Measurements from ENCODE around the gene LYRM1. TPM values are rescaled to one million over a fixed set of nuclear protein-coding genes. Genes with fewer than 3 reads are reported as not detected.
A peak's percentile ranks its signal among the peaks of the same experiment; 100 is the strongest.

The LYRM1 gene
- total RNA-seq, 1 donor from 2014 or later: 45.4 TPM

GRCh38 chr16:20903116-20903898, 2.7 kb downstream of the LYRM1 start:
- H3K27me3 ChIP-seq (ENCODE audit: low read depth): no peaks in the 10 kb centered on the region
- H3K4me1 ChIP-seq: peaks cover 93% of the 10 kb centered on the region
- intact Hi-C loops (cut with micrococcal nuclease): loop anchor here (5.0 kb wide), 1 partner anchor 41 kb away; no protein-coding TSS in a partner anchor
- peak overlapping the region; percentile 19 for H3K4me3 ChIP-seq
- no peak for DNase-seq
- H3K36me3 ChIP-seq: no peaks in the 10 kb centered on the region
- no peaks in the 10 kb centered on the region for H3K9me3 ChIP-seq (replicated peaks)
- peak overlapping the region; percentile 99 for H3K27ac ChIP-seq (replicated peaks)
- no peak for TF ChIP-seq CTCF (IDR thresholded peaks at IDR 0.05; ENCODE audit: borderline replicate concordance)

- peak overlapping the region; percentile 19 for H3K4me3 ChIP-seq
Observed at GRCh38 chr16:20903899-20904506, 3.4 kb downstream of the LYRM1 start.

DNA sequence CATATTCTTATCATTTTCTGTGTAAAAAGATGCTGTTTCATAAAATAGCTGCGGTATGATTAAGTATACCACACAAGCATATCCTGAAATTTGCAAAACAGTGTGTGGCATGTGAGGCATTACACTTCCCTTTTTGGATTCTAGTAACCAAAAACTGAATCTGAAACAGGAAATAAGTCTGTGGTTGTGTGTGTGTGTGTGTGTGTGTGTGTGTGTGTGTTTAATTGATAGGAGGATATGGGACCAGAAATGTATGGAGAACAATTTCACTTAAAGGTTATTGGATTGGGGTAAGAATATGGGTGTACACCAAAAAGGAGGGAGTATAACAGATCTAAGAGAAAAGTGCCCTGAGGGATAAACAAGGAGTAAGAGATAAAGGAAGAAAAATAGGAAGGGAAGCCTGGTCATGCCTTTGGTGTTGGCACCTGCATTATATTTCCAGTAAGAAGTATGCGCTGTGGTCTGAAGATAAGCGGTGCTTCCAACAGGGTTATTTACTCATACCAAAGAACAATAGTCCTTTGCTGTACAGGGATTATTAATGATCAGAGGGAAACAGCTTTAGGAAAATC, 4.0 kb downstream of the LYRM1 start:
- no peaks in the 10 kb centered on the region for H3K9me3 ChIP-seq (replicated peaks)
- H3K27me3 ChIP-seq (ENCODE audit: low read depth): no peaks in the 10 kb centered on the region
- TF ChIP-seq CTCF (IDR thresholded peaks at IDR 0.05; ENCODE audit: borderline replicate concordance): no peak
- intact Hi-C loops (cut with micrococcal nuclease): loop anchor here (5.0 kb wide), 1 partner anchor 42 kb away; no protein-coding TSS in a partner anchor
- H3K4me3 ChIP-seq: peak overlapping the region; percentile 19
- H3K36me3 ChIP-seq: no peaks in the 10 kb centered on the region
- peaks cover 80% of the 10 kb centered on the region for H3K4me1 ChIP-seq
- DNase-seq: no peak
- H3K27ac ChIP-seq (replicated peaks): peak overlapping the region; percentile 99

More at GRCh38 chr16:20903899-20904506, 3.4 kb downstream of the LYRM1 start:
- H3K9me3 ChIP-seq (replicated peaks): no peaks in the 10 kb centered on the region
- no peak for TF ChIP-seq CTCF (IDR thresholded peaks at IDR 0.05; ENCODE audit: borderline replicate concordance)
- no peak for DNase-seq
- H3K27me3 ChIP-seq (ENCODE audit: low read depth): no peaks in the 10 kb centered on the region
- no peaks in the 10 kb centered on the region for H3K36me3 ChIP-seq
- intact Hi-C loops (cut with micrococcal nuclease): loop anchor here (5.0 kb wide), 1 partner anchor 42 kb away; no protein-coding TSS in a partner anchor
- H3K4me1 ChIP-seq: peaks cover 86% of the 10 kb centered on the region
- H3K27ac ChIP-seq (replicated peaks): peak overlapping the region; percentile 99

GRCh38 chr16:20905576-20905975, 5.0 kb downstream of the LYRM1 start:
- Histone ChIP-seq H3K4me1 (peaks cover 81% of the 10 kb centered on the region), H3K27ac (replicated peaks) (peak overlapping the region; percentile 99), H3K27me3 (ENCODE audit: low read depth) (no peaks in the 10 kb centered on the region), H3K36me3 (no peaks in the 10 kb centered on the region), H3K4me3 (no peak overlapping the region), H3K9me3 (replicated peaks) (no peaks in the 10 kb centered on the region)
- DNase-seq: no peak
- intact Hi-C loops (cut with micrococcal nuclease): no loop called here
- no peak for TF ChIP-seq CTCF (IDR thresholded peaks at IDR 0.05; ENCODE audit: borderline replicate concordance)

DNA sequence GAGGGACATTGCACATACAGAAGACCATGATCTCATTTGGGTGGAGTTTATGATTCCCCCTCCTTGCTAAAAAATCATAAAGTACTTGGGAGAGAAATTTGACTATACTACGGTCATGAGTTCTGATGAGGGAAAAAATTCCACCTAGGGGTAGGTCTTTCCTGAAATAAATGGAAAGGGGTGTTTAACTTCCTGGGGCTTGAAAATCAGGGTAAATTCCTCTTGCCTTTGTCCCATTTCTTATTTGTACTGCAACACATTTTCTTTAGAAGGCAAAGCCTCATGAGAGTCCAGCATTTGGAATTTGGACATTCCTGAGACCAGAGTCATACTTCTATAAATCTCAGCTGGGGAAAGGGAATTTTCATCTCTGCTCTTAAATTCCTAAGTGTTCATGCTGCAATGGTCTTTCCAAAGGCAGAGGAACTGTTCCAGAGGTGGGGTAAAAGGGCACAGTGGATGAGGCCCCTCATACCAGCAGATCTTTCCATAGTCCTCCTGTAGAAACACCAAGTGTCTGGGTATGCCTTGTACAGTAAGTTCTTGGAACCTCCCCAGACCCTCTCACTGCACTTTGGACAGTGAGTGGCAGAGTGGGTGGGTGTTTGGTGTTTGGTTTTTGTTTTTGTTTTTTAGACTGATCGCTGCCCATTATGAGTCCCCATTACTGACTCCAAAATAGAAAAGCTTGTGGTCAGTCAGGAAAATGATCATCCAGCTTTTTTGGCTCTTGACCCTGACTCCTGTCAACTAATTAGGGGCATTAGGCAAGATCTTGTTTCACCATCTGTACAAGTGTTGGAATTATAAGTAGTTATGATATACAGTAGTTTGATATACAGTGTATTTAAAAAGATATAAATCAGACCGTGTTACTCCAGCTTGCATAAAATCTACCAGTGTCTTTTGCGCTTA, 6.0 kb downstream of the LYRM1 start:
- TF ChIP-seq CTCF (IDR thresholded peaks at IDR 0.05; ENCODE audit: borderline replicate concordance): no peak
- Histone ChIP-seq H3K36me3 (no peaks in the 10 kb centered on the region), H3K27me3 (ENCODE audit: low read depth) (no peaks in the 10 kb centered on the region), H3K9me3 (replicated peaks) (no peaks in the 10 kb centered on the region), H3K4me1 (peaks cover 82% of the 10 kb centered on the region), H3K4me3 (no peak overlapping the region), H3K27ac (replicated peaks) (peak overlapping the region; percentile 99)
- DNase-seq: no peak
- intact Hi-C loops (cut with micrococcal nuclease): no loop called here

Data from left ventricle myocardium inferior (tissue), 1 donor.